Liver (tissue), 9 donors: ENCODE data around the gene TMEM86A. TPM values are rescaled to one million over a fixed set of nuclear protein-coding genes. Genes with fewer than 3 reads are reported as not detected.

ENCODE experiments used
- DNase-seq: peaks from one replicate; pipeline ENCODE4 v3.0.0-alpha.2; 2017; ENCODE audit warnings: low spot score
- H3K27ac ChIP-seq, 2 donors: one replicate each; pipeline ENCODE4 v1.7.0; 2013; ENCODE audit warnings: inconsistent platforms in 2 of 2, low read length in 2 of 2, control low read depth in 1 of 2, low read depth in 1 of 2, mild to moderate bottlenecking in 1 of 2
- H3K27me3 ChIP-seq, 4 donors: one replicate each; pipeline versions ENCODE4 v1.6.1 to v1.7.0; 2013; ENCODE audit warnings: low read length in 3 of 4, inconsistent platforms in 1 of 4, mild to moderate bottlenecking in 1 of 4, moderate library complexity in 1 of 4; ENCODE audit not compliant: control insufficient read depth in 4 of 4, insufficient read depth in 4 of 4
- H3K36me3 ChIP-seq, 4 donors: one replicate each; pipeline versions ENCODE4 v1.6.1 to v1.7.0; 2013; ENCODE audit warnings: low read length in 3 of 4, mild to moderate bottlenecking in 3 of 4, low read depth in 1 of 4, moderate library complexity in 1 of 4; ENCODE audit not compliant: control insufficient read depth in 4 of 4, insufficient read depth in 3 of 4
- H3K4me1 ChIP-seq, 4 donors: one replicate each; pipeline versions ENCODE4 v1.6.1 to v1.7.0; 2013; ENCODE audit warnings: low read length in 3 of 4, mild to moderate bottlenecking in 3 of 4, moderate library complexity in 1 of 4; ENCODE audit not compliant: control insufficient read depth in 4 of 4, insufficient read depth in 4 of 4
- H3K4me3 ChIP-seq, 3 donors: one replicate each; pipeline versions ENCODE4 v1.6.1 to v1.7.0; 2013; ENCODE audit warnings: low read length in 3 of 3, control low read depth in 1 of 3, low read depth in 1 of 3, mild to moderate bottlenecking in 1 of 3
- H3K9ac ChIP-seq, 2 donors: one replicate each; pipeline ENCODE4 v1.7.0; 2013; ENCODE audit warnings: low read length in 2 of 2, mild to moderate bottlenecking in 2 of 2, moderate library complexity in 2 of 2, control low read depth in 1 of 2, low read depth in 1 of 2
- H3K9me3 ChIP-seq, 4 donors: one replicate each; pipeline versions ENCODE4 v1.6.1 to v1.7.0; 2013; ENCODE audit warnings: low read length in 3 of 4; ENCODE audit not compliant: control insufficient read depth in 4 of 4
- CTCF ChIP-seq: fragments of 150-350 bp; IDR thresholded peaks from 2 replicates; pipeline ENCODE4 v1.5.1; 2017; ENCODE audit warnings: improper control_type of control experiment, low read depth, low read length; ENCODE audit not compliant: missing input control
- EGR1 ChIP-seq, 2 donors: IDR thresholded peaks; 2 replicates each; pipeline ENCODE4 v1.6.1; 2016 to 2018; ENCODE audit warnings: antibody characterized with exemption in 2 of 2, low read depth in 2 of 2
- FOXA1 ChIP-seq: IDR thresholded peaks from 2 replicates; pipeline ENCODE4 v1.6.1; 2016; ENCODE audit warnings: antibody characterized with exemption
- FOXA2 ChIP-seq: IDR thresholded peaks from 2 replicates; pipeline ENCODE4 v1.6.1; 2016; ENCODE audit warnings: antibody characterized with exemption
- HNF4A ChIP-seq, 2 donors: conservative IDR thresholded peaks; 2 replicates each; pipeline ENCODE4 v1.6.1; 2016; ENCODE audit warnings: antibody characterized with exemption in 2 of 2, mild to moderate bottlenecking in 2 of 2
- HNF4G ChIP-seq: IDR thresholded peaks from 2 replicates; pipeline ENCODE4 v1.6.1; 2016; ENCODE audit warnings: antibody characterized with exemption
- JUND ChIP-seq, 2 donors: IDR thresholded peaks; 2 replicates each; pipeline ENCODE4 v1.6.1; 2016; ENCODE audit warnings: antibody characterized with exemption in 2 of 2
- RAD21 ChIP-seq, 2 donors: IDR thresholded peaks; 2 replicates each; pipeline ENCODE4 v1.6.1; 2016; ENCODE audit warnings: antibody characterized with exemption in 2 of 2, mild to moderate bottlenecking in 2 of 2
- REST ChIP-seq: IDR thresholded peaks from 2 replicates; pipeline ENCODE4 v1.6.1; 2016; ENCODE audit warnings: antibody characterized with exemption, mild to moderate bottlenecking
- RXRA ChIP-seq, 2 donors: IDR thresholded peaks; 2 replicates each; pipeline ENCODE4 v1.6.1; 2017 to 2018; ENCODE audit warnings: antibody characterized with exemption in 2 of 2, mild to moderate bottlenecking in 1 of 2
- YY1 ChIP-seq: IDR thresholded peaks from 2 replicates; pipeline ENCODE4 v1.6.1; 2016; ENCODE audit warnings: antibody characterized with exemption, mild to moderate bottlenecking
- WGBS: extraction: QIAGEN DNeasy Blood & Tissue Kit; methylation state at CpG from one replicate; pipeline ENCODE4 v1.1.7; 2013; 5-methylcytosine and 5-hydroxymethylcytosine counted together
- polyA plus RNA-seq, 2 donors: library from polyadenylated mRNA; stranded (reverse) in 1 of 2; unstranded in 1 of 2; fragments of 200-250 nt in 1 of 2; fragments of >200 nt in 1 of 2; fragmentation: Nextera tagmentation in 1 of 2; extraction: Ambion mirVana in 1 of 2; gene quantifications; one replicate each; pipeline versions ENCODE4 v1.2.1 to v1.2.3, GENCODE V29; 2013 to 2015
- total RNA-seq, 2 donors: library from RNA; depleted of rRNA; stranded (reverse); fragments of >200 nt; gene quantifications; one replicate each; pipeline ENCODE4 v1.2.3, GENCODE V29; 2014
- TF ChIP-seq, protein P1 (sequence below): IDR thresholded peaks from 2 replicates; pipeline ENCODE4 v1.6.1; 2016; ENCODE audit warnings: antibody characterized with exemption
- donor health status: healthy.
- donor health status: healthy.
- donor health status: healthy.
- donor health status: healthy.
- donor health status: healthy.

Gene TMEM86A
- total and polyA plus RNA-seq, 4 donors: 1.8 to 2.7 (median 2.0) TPM

DNA sequence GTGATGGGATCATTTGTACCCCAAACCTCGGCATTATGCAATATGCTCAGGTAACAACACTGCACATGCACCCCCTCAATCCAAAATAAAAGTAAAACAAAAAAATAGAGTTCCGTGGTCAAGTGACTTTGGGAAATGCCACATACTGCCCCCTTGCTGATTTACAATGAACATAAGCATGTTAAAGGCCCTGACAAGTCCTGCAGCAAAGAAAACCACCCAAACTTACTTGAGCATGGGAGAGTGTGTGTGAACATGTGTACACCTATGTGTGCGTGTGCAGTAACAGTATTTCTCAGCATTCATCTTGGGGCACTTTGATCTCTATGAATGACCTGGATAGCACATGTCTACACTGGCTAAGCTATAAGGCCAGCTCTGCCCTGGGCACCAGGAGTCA is 43.2 kb downstream of the TMEM86A start (continued):
- no peak for TF ChIP-seq CTCF
- no peak for TF ChIP-seq YY1

GRCh38 chr11:18743365-18743764 is 44.8 kb downstream of the TMEM86A start:
- Histone ChIP-seq H3K4me1 (no peaks in the 10 kb centered on the region), H3K9ac (no peak overlapping the region), H3K4me3 (no peak overlapping the region), H3K27ac (no peak overlapping the region), H3K9me3 (no peaks in the 10 kb centered on the region), H3K36me3 (no peaks in the 10 kb centered on the region), H3K27me3 (no peaks in the 10 kb centered on the region)
- DNase-seq: no peak
- WGBS: 90% methylated on average over 10 of the region's 10 CpGs
- TF ChIP-seq, protein P1, sequence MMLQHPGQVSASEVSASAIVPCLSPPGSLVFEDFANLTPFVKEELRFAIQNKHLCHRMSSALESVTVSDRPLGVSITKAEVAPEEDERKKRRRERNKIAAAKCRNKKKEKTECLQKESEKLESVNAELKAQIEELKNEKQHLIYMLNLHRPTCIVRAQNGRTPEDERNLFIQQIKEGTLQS: no peak
- no peak for TF ChIP-seq REST
- no peak for TF ChIP-seq RAD21 (IDR thresholded peaks at IDR 0.05)
- no peak for TF ChIP-seq RXRA (IDR thresholded peaks at IDR 0.05)
- no peak for TF ChIP-seq FOXA2
- TF ChIP-seq EGR1 (IDR thresholded peaks at IDR 0.05; ENCODE audit: low read depth in 2 of 2): no peak
- TF ChIP-seq YY1: no peak
- TF ChIP-seq HNF4G: no peak
- no peak for TF ChIP-seq JUND (IDR thresholded peaks at IDR 0.05)

DNA sequence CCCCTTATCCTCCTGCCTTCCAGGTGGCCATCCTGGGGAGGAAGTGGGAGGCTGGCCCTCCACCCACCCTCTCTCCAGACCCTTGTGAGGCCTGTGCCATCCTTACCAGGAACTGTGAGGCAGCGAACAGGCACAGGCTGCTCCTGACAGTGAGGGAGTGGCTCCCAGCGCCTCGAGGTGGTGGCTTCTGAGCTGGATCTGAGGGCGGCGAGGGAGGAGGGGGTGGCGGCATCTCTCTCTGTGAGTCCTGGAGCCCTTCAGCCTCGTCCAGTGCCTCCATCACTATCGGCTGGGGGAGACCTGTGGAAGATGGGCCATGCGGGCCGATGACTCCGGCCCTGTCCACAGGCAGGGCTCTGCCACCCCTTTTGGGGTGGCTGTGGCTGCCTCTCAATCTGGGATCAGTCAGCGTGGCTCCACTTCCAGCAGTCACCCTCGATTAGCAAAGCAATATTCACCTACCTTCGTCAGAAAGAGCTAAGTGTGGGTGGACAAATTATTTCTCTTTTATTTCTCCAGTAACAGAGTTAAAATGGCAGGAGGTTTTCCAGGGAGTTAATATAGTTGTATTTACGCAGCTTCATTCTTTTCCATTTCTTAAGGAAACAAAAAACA is 45.4 kb downstream of the TMEM86A start:
- Histone ChIP-seq H3K9ac (no peak overlapping the region), H3K27ac (no peak overlapping the region), H3K9me3 (no peaks in the 10 kb centered on the region), H3K36me3 (no peaks in the 10 kb centered on the region), H3K27me3 (no peaks in the 10 kb centered on the region), H3K4me3 (no peak overlapping the region), H3K4me1 (no peaks in the 10 kb centered on the region)
- TF ChIP-seq HNF4A (conservative IDR thresholded peaks at IDR 0.05) (no peak), FOXA1 (no peak), EGR1 (IDR thresholded peaks at IDR 0.05; ENCODE audit: low read depth in 2 of 2) (no peak)
- DNase-seq: no peak
- WGBS: 85% methylated on average over 15 of the region's 15 CpGs
